ENCODE data around the gene GMPS. TPM values are rescaled to one million over a fixed set of nuclear protein-coding genes. Genes with fewer than 3 reads are reported as not detected.

GMPS gene
- total RNA-seq, 1 donor from 2014 or later: 27.7 TPM

DNA sequence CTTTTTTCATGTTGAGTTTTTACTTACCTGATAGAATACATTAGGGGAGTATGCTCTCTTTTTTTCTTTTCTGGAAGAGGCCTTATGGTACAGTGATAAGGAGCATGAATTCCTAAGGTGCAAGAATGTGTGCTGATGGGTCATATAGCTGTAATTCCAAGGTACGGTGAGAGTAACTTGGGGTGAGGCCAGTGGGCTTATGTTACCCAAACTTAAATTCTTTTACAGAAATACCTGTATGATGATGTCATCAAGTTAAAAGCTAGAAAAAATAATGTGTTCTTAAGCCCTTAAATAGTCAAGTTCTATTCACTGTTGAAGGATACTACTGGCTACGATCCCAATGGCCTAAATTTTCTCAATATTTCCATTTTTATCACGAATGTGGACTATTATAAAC, 111.2 kb downstream of the GMPS start:
- DNase-seq (ENCODE audit: low spot score): no peak

DNA sequence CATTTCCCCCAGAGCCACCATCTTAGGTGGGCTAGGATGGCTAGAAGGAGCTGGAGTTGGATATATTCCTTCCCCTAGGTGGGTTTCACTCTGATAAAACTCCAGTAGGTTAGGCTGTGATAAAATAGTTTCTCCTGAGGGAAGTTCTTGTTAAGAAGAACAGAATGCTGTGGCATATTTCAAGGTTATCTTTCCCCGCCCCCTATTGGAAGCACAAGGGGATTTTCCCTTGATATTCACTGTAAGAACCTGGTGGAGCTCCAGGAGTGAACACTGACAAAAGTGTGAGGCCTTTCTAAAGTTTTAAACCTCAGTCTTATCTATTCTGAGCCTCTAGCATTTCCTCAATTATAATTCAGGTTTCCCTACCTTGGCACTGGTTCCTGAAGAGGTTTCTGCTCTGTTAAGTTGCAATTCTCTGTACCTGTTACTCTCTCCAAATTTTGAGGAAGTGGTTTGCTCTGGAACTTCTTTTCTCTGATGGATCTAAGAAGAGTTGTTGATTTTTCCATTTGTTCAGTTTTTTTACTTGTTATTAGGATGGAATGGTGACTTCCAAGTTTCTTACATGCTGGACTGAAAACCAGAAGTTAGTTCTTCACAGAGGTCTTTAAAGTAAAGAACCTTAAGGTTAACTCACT, 113.5 kb downstream of the GMPS start:
- intact Hi-C loops (cut with DNase I): no loop called here
- no peak for DNase-seq (ENCODE audit: low spot score)

More for the DNA sequence above, 111.2 kb downstream of the GMPS start:
- intact Hi-C loops (cut with DNase I): no loop called here

DNA sequence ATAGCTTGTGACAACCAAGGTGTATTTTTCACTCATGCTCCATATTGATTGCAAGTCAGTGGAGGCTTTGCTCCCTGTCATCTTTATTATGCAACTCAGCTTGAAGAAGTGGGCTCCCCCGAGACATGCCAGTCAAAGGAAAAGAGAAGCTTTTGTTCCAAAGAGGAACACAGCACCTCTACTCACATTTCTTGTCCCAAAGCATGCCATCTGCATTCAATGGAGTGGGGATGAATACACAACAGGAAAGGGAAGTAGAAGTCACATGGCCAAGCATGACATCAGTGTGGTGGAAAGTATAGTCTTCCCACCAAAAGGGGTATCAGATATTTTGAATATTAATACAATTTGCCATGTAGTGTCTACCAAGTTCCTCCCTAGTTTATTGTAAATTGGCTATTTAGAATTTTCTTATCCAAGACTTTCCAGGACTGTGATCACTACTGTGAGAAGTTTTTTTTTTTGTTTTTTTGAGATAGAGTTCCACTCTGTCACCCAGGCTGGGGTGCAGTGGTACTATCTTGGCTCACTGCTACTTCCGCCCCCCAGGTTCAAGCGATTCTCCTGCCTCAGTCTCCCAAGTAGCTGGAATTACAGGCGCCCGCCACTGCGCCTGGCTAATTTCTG, 114.5 kb downstream of the GMPS start:
- DNase-seq (ENCODE audit: low spot score): no peak
- intact Hi-C loops (cut with DNase I): no loop called here

DNA sequence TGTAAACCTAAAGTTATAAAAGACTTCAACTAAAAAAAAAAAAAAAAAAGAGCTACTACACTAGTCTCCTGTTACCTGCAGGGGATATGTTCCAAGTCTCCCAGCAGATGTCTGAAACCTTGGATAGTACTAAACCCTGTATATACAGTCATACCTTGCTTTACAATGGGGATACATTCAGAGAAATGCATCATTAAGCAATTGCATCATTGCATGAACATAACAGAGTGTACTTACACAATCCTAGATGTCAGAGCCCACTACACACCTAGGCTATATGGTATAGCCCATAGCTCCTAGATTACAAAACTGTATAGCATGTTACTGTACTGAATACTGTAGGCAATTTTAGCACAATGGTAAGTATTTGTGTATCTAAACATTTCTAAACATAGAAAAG, 119.1 kb downstream of the GMPS start:
- no peak for DNase-seq (ENCODE audit: low spot score)
- intact Hi-C loops (cut with DNase I): no loop called here

DNA sequence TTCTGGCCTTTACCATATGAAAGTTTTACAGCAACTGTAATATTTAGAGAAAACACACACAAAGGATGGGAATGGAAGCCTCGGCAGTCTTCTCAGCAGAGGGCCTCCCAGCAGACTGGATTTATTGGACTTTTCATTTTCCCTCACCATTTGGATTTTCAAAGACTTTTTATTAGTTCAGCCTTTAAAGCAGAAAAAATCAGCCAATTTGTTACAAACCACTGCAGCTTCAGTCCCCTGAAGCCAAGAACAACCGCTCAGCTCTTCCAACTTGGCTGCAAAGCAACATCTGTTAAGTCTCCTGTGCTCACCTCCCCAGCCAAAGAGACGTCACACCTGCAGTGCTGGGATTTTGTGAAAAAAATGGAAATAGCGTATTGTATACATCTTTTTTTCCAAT, 120.8 kb downstream of the GMPS start:
- intact Hi-C loops (cut with DNase I): no loop called here
- no peak for DNase-seq (ENCODE audit: low spot score)

DNA sequence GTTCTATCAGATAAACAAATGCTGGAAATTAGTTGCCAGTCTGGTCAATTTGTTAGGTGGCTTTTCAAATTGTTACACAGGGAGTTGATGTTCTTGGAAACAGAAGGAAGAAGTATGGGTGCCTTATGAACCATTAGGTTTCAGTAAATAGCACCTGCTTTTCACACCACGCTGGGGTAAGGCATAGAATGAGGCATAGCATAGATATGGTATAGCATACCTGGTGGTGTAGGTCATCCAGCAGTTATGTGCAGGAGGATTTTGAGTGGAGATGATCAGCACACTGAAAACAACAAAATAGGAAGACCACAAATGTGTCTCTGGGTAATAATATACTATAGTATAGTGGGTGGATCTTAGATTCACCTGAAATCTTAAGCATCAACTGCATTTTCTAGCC, 121.4 kb downstream of the GMPS start:
- intact Hi-C loops (cut with DNase I): no loop called here
- DNase-seq (ENCODE audit: low spot score): no peak

Other genes with a start within 250 kb of the GMPS start
- gene PLCH1, start 125.6 kb upstream of the GMPS start, total RNA-seq: 0.16 TPM
- 7.2 TPM for gene C3orf33, start 64.4 kb upstream of the GMPS start, total RNA-seq
- gene SLC33A1, start 16.2 kb upstream of the GMPS start, total RNA-seq: 29.9 TPM
- gene KCNAB1, start 249.9 kb downstream of the GMPS start, total RNA-seq: 2.5 TPM

Measured in cardiac septum (tissue), 1 donor.